H4 (cell line): Measurements from ENCODE around the gene CFAP65. TPM values are rescaled to one million over a fixed set of nuclear protein-coding genes. Genes with fewer than 3 reads are reported as not detected.

Source experiments
- DNase-seq: peaks from one replicate; pipeline ENCODE4 v3.0.0-alpha.2; 2015; ENCODE audit warnings: low spot score
- total RNA-seq: library from RNA; depleted of rRNA; stranded (reverse); fragments of >200 nt; shearing (Covaris generic); gene quantifications from 2 replicates; pipeline ENCODE4 v1.2.3, GENCODE V29; 2014; rRNA removed

CFAP65 gene, protein sequence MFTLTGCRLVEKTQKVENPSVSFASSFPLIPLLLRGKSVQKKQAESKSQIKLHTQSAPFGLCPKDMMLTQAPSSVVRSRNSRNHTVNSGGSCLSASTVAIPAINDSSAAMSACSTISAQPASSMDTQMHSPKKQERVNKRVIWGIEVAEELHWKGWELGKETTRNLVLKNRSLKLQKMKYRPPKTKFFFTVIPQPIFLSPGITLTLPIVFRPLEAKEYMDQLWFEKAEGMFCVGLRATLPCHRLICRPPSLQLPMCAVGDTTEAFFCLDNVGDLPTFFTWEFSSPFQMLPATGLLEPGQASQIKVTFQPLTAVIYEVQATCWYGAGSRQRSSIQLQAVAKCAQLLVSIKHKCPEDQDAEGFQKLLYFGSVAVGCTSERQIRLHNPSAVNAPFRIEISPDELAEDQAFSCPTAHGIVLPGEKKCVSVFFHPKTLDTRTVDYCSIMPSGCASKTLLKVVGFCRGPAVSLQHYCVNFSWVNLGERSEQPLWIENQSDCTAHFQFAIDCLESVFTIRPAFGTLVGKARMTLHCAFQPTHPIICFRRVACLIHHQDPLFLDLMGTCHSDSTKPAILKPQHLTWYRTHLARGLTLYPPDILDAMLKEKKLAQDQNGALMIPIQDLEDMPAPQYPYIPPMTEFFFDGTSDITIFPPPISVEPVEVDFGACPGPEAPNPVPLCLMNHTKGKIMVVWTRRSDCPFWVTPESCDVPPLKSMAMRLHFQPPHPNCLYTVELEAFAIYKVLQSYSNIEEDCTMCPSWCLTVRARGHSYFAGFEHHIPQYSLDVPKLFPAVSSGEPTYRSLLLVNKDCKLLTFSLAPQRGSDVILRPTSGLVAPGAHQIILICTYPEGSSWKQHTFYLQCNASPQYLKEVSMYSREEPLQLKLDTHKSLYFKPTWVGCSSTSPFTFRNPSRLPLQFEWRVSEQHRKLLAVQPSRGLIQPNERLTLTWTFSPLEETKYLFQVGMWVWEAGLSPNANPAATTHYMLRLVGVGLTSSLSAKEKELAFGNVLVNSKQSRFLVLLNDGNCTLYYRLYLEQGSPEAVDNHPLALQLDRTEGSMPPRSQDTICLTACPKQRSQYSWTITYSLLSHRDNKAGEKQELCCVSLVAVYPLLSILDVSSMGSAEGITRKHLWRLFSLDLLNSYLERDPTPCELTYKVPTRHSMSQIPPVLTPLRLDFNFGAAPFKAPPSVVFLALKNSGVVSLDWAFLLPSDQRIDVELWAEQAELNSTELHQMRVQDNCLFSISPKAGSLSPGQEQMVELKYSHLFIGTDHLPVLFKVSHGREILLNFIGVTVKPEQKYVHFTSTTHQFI (N-terminal part only)
- total RNA-seq, result 0.10 TPM in 1 of 2 replicates, not detected in the other

DNA sequence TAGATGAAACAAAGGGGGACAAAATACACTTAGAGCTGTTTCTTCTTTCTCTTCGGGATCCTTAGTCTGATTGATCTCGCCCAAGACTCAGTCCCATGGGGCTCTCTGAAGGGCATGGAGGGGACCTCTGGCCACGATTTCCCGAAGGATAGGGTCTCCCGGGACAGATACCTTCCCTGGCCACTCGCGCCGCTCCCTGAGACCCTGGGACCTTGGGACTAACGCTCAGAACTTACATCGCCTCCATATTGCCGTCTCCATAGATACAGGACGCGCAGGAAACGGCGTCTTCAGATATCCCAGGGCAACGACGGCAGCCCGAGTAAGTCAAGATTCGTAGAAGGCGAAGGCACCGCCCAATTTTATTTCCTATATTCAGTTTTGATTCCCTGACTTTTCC lies at the start of gene CFAP65:
Gene CFAP65, minus strand, starts transcription at position 265 of the 400 bp plus-strand sequence. CDS start 2,468 bp downstream, outside the sequence.
- peak; percentile 60 for DNase-seq

DNA sequence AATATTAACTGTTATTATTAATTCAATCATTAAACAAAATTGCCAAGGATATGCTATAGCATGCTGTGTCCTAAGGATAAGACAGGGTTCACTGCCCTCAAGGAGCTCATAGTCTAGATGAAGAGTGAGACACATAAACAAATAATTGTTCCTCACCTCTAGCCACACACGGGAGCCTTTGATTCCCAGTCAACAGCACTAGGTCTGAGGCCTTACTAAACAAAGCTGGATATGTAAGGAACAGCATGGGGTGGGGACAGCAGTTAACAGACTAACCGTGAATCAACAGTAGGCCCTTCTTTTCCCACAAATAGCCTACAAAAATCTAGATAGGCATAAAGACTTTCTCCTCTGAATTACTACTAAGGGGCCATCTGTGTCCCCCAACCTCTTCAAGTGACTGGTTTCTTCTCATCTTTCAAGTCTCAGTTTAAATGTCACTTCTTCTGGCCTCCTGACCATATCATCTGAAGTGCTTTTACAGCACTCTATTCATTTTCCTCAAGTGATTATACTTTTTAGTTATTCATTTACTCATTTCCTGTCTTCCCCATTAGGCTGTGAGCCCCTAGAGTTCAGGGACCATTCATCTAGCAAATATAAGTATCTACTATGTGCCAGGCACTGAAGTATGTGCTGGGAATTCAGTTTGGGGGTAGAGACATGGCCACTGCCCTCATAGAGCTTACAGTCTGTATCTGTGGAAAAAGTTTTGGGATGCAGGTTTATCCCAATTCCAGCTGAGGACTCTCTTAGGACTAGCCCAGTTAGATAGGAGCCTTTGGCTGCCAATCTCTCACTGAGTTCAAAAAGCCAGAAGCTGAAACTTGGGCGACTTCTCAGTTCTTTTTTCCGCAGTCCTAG lies 49.4 kb upstream of the CFAP65 start:
- no peak for DNase-seq

DNA sequence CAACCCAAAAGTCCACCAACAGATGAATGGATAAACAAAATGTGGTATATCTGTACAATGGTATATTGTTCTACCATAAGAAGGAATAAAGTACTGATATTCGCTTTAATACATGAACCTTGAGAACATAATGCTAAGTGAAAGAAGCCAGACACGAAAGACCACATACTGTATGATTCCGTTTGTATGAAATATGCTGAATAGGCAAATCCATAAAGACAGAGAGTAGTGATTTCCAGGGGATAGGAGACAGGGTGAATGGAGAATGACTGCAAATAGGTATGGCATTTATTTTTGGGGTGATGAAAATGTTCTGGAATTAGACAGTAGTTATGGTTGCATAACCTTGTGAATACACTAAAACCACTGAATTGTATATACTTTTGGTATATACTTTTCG lies 48.0 kb upstream of the CFAP65 start:
- DNase-seq, result no peak

DNA sequence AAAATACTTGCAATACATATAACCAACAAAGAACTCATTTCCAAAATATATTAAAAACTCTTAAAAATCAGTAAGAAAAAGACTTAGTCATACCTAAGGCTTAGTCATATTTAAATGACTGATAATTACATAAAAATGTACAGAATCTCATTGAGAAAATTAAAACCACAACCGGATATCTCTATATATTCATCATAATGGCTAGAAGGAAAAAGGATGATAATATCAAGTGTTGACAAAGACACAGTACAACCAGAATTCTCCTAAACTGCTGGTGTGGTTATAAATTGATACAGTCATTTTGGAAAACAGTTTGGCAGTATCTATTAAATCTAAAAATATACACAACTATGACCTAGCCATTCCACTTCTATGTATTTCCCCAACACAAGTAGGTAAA lies 46.5 kb upstream of the CFAP65 start:
- no peak for DNase-seq

DNA sequence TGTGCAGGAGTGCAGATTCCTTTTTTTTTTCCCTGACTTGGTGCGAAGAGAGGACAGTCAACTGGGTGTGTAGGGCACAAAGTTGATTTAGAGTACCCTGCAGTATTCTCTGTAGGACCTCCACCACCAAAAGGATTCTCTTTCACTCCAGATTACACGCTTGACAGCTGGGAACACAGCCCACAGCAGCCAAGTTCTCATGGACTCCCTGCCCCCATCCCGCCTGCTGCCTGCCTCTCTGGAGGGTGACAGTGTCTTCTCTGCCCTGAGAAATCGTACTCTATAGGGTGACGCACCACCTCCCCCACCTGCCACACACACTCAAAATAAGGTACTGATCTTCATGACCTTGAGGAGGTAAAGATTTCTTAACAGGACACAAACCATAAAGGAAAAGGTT lies 46.0 kb upstream of the CFAP65 start:
- DNase-seq, result no peak

DNA sequence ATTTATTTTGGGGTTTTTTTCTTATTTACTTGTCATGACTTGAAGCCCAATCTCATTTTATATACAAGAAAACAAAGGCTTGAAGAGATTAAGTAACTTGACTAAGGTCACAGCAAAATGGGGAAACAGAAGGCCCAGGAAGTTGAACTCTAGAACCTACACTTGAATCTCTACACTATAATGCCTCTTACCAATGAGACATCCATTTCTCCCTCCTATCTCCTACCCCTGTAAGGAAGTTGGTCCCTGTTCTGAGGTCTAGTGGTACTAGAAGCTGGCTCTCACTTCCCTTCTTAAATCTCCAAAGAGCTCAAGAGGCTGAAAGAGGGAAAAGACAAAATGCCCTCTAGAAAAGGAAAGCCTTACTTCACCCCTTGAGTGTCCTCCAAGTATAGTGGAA lies 44.9 kb upstream of the CFAP65 start:
- DNase-seq, result no peak

DNA sequence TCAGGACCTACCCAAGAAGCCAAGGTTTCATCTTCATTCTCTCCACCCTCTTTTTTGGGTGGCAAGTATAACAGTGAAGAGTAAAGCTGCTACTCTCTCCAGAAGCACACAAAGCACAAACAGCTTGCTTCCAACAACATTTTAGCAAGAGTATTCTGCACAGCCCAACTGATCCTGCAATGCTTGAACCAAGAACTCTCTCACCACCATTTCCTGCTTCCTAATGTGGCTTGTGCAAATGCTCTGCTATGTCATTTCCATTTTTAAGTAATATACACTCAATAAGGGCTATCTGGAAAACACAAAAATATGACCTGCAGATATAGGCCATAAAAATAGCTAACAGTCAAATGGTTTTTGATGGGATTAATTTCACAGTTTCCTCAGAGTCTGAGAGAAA lies 43.5 kb upstream of the CFAP65 start:
- DNase-seq, result no peak

DNA sequence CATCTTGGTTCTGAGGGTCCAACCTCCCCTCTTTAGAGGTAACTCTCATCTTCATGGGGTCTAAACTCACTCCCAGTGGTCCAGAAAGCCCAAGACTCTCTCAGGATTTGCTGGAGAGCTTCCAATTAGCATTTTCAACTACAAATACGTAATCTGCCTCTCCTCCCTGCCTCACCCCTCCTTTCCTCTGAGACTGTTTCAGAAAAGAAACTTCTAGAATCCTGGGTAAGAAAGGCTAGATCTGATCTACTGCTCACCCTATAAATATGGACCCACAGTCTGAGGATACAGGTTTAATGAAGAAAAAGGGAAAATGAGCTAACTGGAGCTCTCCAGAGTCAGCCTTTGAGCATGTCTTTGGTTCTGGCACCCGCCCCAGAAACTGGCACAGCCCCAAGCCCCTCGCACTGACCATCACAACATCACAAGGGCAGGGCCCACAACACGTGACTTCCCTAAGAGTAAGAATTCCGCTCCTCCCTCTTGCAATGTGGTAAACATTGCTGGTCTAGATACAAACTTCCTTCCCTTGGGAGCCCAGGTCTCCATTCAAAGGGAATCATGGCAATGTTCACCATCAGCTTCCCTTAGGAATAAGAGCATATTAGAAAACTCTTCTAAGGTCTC lies 41.1 kb upstream of the CFAP65 start:
- no peak for DNase-seq

DNA sequence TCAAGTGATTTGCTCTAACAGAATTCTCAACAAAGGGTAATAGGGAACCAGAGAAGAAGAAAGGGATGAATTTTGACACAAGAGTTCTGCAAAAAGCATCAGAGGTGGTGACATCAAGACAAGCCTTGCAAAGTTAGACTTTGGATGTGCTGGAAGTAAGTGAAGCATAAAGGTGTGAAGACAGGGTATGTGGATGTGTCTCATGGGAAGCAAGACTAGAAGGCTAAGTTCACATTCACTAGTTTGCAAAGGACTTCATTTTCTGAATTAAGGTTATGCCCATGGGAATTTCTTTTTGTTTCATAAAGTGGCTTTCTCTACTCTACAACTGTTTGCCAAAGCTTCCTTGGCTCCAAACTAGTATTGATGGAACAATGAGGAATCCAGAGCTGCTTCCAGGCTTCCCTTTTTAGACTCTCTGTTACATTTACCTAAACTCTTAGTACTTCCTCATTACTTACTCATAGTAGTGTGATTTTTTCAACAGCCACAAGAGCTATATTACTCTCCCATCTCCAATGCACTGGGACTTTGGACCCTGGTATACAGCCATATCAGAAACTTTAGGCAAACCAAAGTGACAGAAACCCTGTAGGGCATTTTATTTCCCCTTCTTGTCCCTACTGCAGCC lies 40.5 kb upstream of the CFAP65 start:
- no peak for DNase-seq

DNA sequence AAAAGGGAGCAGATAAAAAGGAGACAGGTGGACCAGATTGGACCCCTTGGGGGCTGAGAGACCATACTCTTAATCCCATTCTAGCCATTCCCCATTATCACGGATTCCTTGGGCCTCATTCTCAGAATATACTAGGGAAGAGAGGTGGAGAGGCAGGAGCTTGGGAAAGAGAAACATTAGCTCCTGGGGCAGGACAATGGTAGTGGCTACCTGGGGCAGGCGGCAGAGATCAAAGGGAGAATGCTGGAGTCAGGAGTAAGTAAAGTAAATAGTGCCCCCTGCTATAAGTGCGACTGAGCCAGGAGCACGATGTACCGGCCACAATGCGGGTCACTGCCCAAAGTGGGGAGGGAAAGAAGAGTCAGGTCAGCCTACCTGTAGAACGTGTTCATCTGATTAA lies 39.8 kb upstream of the CFAP65 start:
- DNase-seq, result no peak

DNA sequence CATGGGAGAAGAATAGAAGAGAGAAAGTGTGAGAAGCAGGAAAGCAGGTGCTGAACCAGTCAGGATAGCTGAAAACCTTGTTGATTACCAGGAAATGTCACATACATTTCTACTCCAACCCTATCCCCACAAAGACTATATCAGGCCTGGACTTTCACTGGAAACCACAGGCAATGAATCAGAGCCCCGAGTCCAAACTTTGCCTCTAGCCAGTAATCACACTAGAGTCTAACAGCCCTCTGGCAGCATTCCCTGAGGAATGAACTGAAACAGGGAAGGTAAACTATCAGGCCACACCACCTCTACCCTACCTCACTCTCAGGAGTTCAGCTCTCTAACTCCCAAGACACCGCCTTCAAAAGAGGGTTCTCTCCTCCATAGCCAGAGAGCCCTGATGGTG lies 38.1 kb upstream of the CFAP65 start:
- no peak for DNase-seq

DNA sequence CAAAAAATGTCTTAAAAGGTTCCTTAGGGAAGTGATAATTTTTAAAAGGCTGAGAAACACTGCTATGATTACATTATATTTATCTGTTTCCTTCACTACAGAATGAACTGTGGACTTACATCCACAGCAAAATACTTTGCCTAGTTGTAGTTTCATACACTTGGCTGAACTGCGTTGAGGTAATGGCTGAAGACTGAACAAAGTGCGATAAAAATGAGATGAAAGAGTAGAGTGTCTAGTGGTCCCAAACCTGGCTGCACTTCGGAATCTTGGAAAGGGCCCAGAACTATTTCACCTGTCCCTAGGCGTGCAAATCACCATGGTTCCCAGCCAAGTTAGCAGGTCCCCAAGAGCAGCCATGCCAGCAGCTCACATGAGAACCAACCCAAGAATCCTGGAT lies 37.6 kb upstream of the CFAP65 start:
- no peak for DNase-seq

DNA sequence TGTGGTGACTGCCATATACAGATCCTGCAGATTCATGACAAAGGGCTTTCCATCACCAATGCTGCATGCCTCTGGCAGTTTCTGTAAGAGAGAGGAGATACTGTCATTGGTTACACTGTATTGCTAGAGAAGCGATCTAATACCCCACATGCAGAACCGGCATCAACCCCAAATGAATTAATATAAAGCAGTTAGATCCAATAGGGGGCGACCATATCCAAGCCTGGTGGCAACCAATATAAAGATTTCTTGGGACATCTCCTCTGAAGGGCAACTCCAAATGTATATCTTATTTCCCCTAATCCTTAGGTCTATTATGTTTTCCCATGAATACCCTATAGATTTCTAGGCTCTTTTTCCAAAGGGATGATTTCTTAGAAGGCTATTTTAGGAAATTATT lies 36.8 kb upstream of the CFAP65 start:
- no peak for DNase-seq

DNA sequence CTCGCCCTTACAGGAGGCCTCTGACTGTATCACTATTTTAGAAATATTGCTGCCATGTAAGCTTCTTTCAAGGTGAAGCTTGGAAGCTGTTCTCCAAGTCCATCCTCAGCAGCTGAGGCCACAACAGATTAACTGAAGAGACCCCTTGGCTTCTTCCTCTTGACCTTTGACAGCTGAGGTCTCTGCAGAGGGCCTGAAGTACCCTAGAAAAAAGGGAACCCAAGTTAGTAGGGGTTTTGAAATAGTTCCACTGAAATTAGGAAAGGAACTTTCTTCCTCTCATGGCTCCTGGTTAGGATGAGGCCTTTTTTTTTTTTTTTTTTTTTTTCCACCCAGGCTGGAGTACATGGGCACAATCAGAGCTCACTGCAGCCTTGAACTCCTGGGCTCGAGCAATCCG lies 34.9 kb upstream of the CFAP65 start:
- DNase-seq, result no peak

DNA sequence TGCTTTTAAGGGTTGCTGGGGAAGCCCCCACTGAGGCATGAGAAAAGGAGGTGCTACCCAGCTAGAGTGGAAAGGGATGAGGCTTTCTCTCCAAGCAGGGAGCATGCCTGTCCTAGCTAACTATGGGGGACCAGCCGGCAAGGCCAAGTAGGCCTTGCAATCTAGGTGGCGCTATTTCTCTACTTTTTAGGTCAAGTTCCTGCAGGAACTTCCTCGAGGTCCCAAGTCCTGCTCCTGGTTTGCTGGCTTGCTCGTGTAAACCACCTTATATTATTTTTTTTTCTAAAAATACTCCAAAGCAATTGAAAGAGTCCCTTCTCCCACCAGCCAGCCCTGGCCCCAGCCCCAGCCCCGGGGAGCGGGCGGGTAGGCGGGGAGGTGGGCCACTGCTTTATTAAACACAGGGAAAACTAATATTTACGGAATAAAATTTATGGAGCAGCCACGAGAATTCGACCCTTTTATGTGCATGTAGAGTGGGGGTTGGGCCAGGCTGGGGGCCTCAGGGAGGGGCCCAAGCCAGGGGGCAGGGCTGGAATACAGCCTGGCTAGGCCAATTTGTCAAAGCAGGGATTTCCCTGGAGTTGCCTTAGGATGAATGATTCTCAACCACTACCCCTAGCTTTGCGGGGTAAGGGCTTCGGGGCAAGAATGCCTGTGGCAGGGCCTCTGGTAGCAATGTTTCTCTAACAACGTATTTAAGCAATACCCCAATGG lies 32.3 kb upstream of the CFAP65 start:
- DNase-seq, result peak; percentile 30

DNA sequence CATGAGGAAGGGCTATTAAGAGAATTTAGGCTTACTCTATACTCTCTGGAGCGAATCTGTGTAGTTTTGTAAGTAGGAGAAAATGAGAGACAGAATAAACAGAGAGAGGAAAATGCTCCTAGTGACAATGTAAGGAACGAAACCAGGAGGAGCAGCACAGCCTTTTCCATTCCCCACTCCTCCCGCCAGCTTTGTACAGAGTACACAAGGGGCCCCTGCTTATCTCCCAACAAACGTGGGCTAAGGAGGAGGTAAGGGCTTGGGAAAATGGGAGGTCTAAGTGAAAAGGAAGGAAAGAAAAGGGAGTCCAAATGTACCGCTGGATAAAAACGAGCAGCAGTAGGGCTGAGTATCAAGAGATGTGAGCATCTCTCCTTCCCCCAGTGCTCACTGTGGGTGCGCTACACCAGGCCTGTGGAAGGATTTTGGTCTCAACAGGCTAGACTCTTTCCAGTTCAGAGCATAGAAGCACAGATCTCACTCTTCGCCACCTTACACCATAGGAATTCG lies 31.5 kb upstream of the CFAP65 start:
- no peak for DNase-seq

DNA sequence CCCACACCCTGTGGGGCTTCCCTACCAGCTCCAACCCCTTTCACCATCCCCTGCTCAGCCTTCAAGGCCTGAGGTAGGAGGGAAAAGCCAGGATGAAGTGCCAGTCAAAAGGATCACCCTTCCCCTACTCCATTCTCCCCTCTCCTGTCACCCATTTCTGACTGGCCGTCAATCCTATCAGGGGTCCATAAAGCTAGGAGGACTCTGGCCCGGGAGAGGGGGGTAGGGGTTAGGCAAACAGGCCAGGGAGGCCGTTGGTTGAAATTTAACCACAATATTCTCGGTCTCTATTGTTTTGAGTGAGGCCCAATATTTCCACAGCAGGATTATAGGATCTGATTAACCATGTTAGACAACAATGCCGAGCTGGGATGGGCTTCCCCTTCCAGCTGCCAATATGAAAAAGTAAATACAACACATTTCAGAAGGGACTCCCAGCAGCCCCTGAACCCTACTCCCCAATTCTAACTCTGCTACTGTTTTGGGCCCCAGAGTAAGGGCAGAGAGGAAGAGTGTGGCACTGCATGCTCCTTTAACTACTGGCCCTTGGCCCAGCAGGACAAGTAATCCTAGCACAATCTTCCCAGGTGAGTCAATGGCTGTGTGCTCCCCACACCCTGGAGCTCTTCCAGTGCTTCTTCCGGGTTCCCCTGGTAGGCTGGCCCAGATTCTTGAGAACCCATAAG lies 30.0 kb upstream of the CFAP65 start:
- no peak for DNase-seq

DNA sequence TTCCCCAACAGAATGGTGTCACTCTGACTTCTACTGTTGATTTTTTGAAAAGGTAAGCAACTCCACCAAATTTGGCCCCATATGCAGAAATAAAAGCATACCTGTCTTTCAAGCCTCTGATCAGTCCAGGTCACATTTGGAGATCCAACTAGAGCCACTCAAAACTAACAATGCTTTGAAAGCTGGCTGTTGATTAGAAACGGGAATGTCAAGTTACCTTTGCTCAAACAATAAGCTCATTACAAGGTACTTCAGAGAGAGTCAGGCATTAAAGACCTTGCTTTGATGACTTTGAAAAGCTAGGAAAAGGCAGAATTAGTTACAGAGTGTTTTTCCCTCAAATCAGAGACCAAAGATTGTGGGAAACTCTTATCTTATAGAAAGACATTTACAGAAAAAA lies 24.2 kb upstream of the CFAP65 start:
- no peak for DNase-seq

DNA sequence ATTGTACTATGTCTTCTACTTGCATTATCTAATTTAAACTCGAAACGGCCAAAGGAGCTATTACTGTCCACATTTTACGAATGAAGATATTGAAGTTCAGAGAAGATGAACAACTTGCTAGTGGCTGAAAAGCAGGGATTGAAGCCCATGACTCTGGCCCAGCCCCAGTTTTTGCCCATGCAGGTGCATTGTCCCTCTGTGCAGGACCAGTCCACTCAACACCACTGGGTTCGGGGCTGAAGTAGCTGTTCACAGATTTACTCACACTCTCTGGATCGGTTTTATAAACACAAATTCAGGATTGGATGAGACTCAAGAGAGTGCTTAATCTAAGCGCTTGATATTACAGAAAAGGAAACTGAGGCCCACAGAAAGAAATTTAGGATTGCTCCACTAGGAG lies 20.8 kb upstream of the CFAP65 start:
- DNase-seq, result no peak
